Peyer's patch (tissue), 4 donors: ENCODE data around the gene HELZ. TPM values are rescaled to one million over a fixed set of nuclear protein-coding genes. Genes with fewer than 3 reads are reported as not detected.
"Not testable (repeated sequence)": the region's sequence is repeated elsewhere in the genome, so short reads cannot be mapped to it uniquely, and the experiment has no call there.

Experiments used
- DNase-seq, 3 donors: peaks; one replicate each; pipeline ENCODE4 v3.0.0-alpha.2; 2017 to 2019
- H3K27ac ChIP-seq, 4 donors: fragments of 200-600 bp; sonication (generic); one replicate each; pipeline ENCODE4 v1.5.1; 2016 to 2019
- H3K27me3 ChIP-seq, 2 donors: fragments of 200-600 bp; sonication (generic); one replicate each; pipeline ENCODE4 v1.5.1; 2019
- H3K36me3 ChIP-seq, 3 donors: fragments of 200-600 bp; sonication (generic); one replicate each; pipeline ENCODE4 v1.5.1; 2016 to 2019
- H3K4me1 ChIP-seq, 4 donors: fragments of 200-600 bp; sonication (generic); one replicate each; pipeline ENCODE4 v1.5.1; 2016 to 2019
- H3K4me3 ChIP-seq, 4 donors: fragments of 200-600 bp; sonication (generic); 1 replicate in 3 of 4; 2 replicates in 1 of 4; pipeline ENCODE4 v1.5.1; 2016 to 2019; ENCODE audit warnings: mild to moderate bottlenecking in 1 of 4
- H3K9me3 ChIP-seq, 4 donors: fragments of 200-600 bp; sonication (generic); one replicate each; pipeline ENCODE4 v1.5.1; 2016 to 2019; ENCODE audit warnings: mild to moderate bottlenecking in 1 of 4
- CTCF ChIP-seq, 6 experiments: fragments of 450-650 bp in 4 of 6; fragments of 200-600 bp in 2 of 6; sonication (generic) in 1 of 6; IDR thresholded peaks; one replicate each; pipeline ENCODE4 v1.5.1; 2017 to 2019; ENCODE audit warnings: antibody characterized with exemption in 6 of 6, mild to moderate bottlenecking in 3 of 6, moderate library complexity in 1 of 6
- POLR2A ChIP-seq, 2 donors: fragments of 450-650 bp; IDR thresholded peaks; one replicate each; pipeline ENCODE4 v1.5.1; 2017; ENCODE audit warnings: antibody characterized with exemption in 2 of 2, mild to moderate bottlenecking in 2 of 2, moderate library complexity in 2 of 2
- total RNA-seq, 4 donors: library from RNA; depleted of rRNA; stranded (reverse); fragments of >200 nt; gene quantifications; one replicate each; pipeline ENCODE4 v1.1.0, GENCODE V29; 2016

The HELZ gene
- total RNA-seq, result 100 to 1,000 TPM in 1 of 4 donors, 10 to 100 TPM in 3; 37.1 to 124 (median 58.8) TPM

GRCh38 chr17:67245073-67245693 lies at the start of gene HELZ:
HELZ (minus strand) TSS chr17:67245196; CDS start chr17:67218804, 26,392 bp downstream.
- TF ChIP-seq POLR2A (IDR thresholded peaks at IDR 0.05) (no peak), CTCF (IDR thresholded peaks at IDR 0.05) (no peak)
- H3K27ac ChIP-seq, result peak within 1 kb of the TSS; percentile 84 to 95 (median 89)
- no peaks in the 10 kb centered on the region for H3K27me3 ChIP-seq
- H3K4me1 ChIP-seq, result peaks cover 0 to 39% (median 3%) of the 10 kb centered on the region in 4 donors
- DNase-seq, result peak; percentile 73 to 88 (median 87)
- H3K36me3 ChIP-seq, result peaks cover 0 to 4% (median 3%) of the 10 kb centered on the region in 3 donors
- H3K9me3 ChIP-seq, result no peaks in the 10 kb centered on the region
- H3K4me3 ChIP-seq, result peak within 1 kb of the TSS; percentile 81 to 98 (median 93)

GRCh38 chr17:67293251-67294203 lies 48.5 kb upstream of the HELZ start:
- Histone ChIP-seq H3K4me3 (peak overlapping the region in 2 of 4 donors; percentile 22 to 41), H3K27ac (no peak overlapping the region), H3K9me3 (no peaks in the 10 kb centered on the region), H3K4me1 (peaks cover 0 to 5% (median 0%) of the 10 kb centered on the region in 4 donors), H3K27me3 (no peaks in the 10 kb centered on the region), H3K36me3 (no peaks in the 10 kb centered on the region)
- DNase-seq, result peak; percentile 52 to 87 (median 70)
- TF ChIP-seq POLR2A (IDR thresholded peaks at IDR 0.05) (no peak), CTCF (IDR thresholded peaks at IDR 0.05) (peak; percentile 44 to 85 (median 72))

GRCh38 chr17:67290711-67291291 lies 45.8 kb upstream of the HELZ start:
- H3K27ac ChIP-seq, result no peak overlapping the region
- H3K27me3 ChIP-seq, result no peaks in the 10 kb centered on the region
- peaks cover 0 to 5% (median 0%) of the 10 kb centered on the region in 4 donors for H3K4me1 ChIP-seq
- H3K36me3 ChIP-seq, result no peaks in the 10 kb centered on the region
- H3K9me3 ChIP-seq, result no peaks in the 10 kb centered on the region
- no peak overlapping the region for H3K4me3 ChIP-seq
- no peak for DNase-seq
- TF ChIP-seq CTCF (IDR thresholded peaks at IDR 0.05) (no peak), POLR2A (IDR thresholded peaks at IDR 0.05) (no peak)

GRCh38 chr17:67290244-67290643 lies 45.2 kb upstream of the HELZ start:
- no peaks in the 10 kb centered on the region for H3K36me3 ChIP-seq
- no peak overlapping the region for H3K27ac ChIP-seq
- no peak overlapping the region for H3K4me3 ChIP-seq
- peaks cover 0 to 5% (median 0%) of the 10 kb centered on the region in 4 donors for H3K4me1 ChIP-seq
- H3K9me3 ChIP-seq, result no peaks in the 10 kb centered on the region
- H3K27me3 ChIP-seq, result no peaks in the 10 kb centered on the region
- no peak for DNase-seq
- no peak for TF ChIP-seq POLR2A (IDR thresholded peaks at IDR 0.05)
- TF ChIP-seq CTCF (IDR thresholded peaks at IDR 0.05), result no peak

- no peaks in the 10 kb centered on the region for H3K36me3 ChIP-seq
- H3K4me3 ChIP-seq, result no peak overlapping the region
- H3K4me1 ChIP-seq, result peaks cover 0 to 5% (median 0%) of the 10 kb centered on the region in 4 donors
- no peaks in the 10 kb centered on the region for H3K27me3 ChIP-seq
- no peak overlapping the region for H3K27ac ChIP-seq
- TF ChIP-seq CTCF (IDR thresholded peaks at IDR 0.05) (no peak), POLR2A (IDR thresholded peaks at IDR 0.05) (no peak)
- H3K9me3 ChIP-seq, result no peaks in the 10 kb centered on the region
- peak in 1 of 3 donors; percentile 57 for DNase-seq
These were observed 44.3 kb upstream of the HELZ start for GRCh38 chr17:67289181-67289876.

GRCh38 chr17:67286826-67287225 lies 41.8 kb upstream of the HELZ start:
- H3K36me3 ChIP-seq, H3K9me3 ChIP-seq, H3K4me3 ChIP-seq, H3K27ac ChIP-seq, H3K27me3 ChIP-seq, H3K4me1 ChIP-seq, DNase-seq: not testable (repeated sequence)
